GM23338 (cell line): ENCODE measurements around the gene CCR7. TPM values are rescaled to one million over a fixed set of nuclear protein-coding genes. Genes with fewer than 3 reads are reported as not detected.

Experiments used
- ATAC-seq: fragments of 200-7000 bp; cut with Tn5 transposase; 3 replicates; pipeline ENCODE4 v1.9.1; 2020
- DNase-seq: peaks from one replicate; pipeline ENCODE4 v3.0.0-alpha.2; 2015; ENCODE audit warnings: low spot score
- H2AFZ ChIP-seq: fragments of 200-600 bp; sonication (generic); 2 replicates; pipeline ENCODE4 v1.8.0; 2016; ENCODE audit warnings: antibody characterized with exemption, mild to moderate bottlenecking, moderate library complexity
- H3F3A ChIP-seq: fragments of 200-600 bp; sonication (generic); replicated peaks from 2 replicates; pipeline ENCODE4 v1.8.0; 2017; ENCODE audit warnings: antibody characterized with exemption, mixed run types, low read depth
- H3K27ac ChIP-seq: fragments of 200-600 bp; sonication (generic); 2 replicates; pipeline ENCODE4 v1.6.1; 2016; ENCODE audit warnings: low read depth
- H3K27me3 ChIP-seq: fragments of 200-600 bp; sonication (generic); 2 replicates; pipeline ENCODE4 v1.8.0; 2016; ENCODE audit warnings: mild to moderate bottlenecking, mixed run types, moderate library complexity; ENCODE audit not compliant: insufficient read depth
- H3K36me3 ChIP-seq: fragments of 200-600 bp; sonication (generic); 2 replicates; pipeline ENCODE4 v1.8.0; 2016; ENCODE audit warnings: mild to moderate bottlenecking; ENCODE audit not compliant: insufficient read depth
- H3K4me1 ChIP-seq: fragments of 200-600 bp; sonication (generic); 2 replicates; pipeline ENCODE4 v1.8.0; 2016; ENCODE audit warnings: mild to moderate bottlenecking, moderate library complexity; ENCODE audit not compliant: insufficient read depth
- H3K4me2 ChIP-seq: fragments of 200-600 bp; sonication (generic); 2 replicates; pipeline ENCODE4 v1.7.1; 2017; ENCODE audit warnings: mixed run types
- H3K4me3 ChIP-seq: fragments of 200-600 bp; sonication (generic); 2 replicates; pipeline ENCODE4 v1.6.1; 2016; ENCODE audit warnings: mixed run types
- H3K79me2 ChIP-seq: fragments of 200-600 bp; sonication (generic); replicated peaks from 2 replicates; pipeline ENCODE4 v1.8.0; 2017; ENCODE audit warnings: mild to moderate bottlenecking; ENCODE audit not compliant: insufficient read depth
- H3K9me2 ChIP-seq: fragments of 200-600 bp; sonication (generic); 2 replicates; pipeline ENCODE4 v1.8.0; 2017; ENCODE audit not compliant: insufficient read depth
- H4K20me1 ChIP-seq: fragments of 200-600 bp; sonication (generic); replicated peaks from 2 replicates; pipeline ENCODE4 v1.8.0; 2017; ENCODE audit warnings: mild to moderate bottlenecking; ENCODE audit not compliant: insufficient read depth
- H3K27ac Mint-ChIP-seq: 2 replicates; pipeline ENCODE4 v1.8.0; 2020; ENCODE audit warnings: inconsistent platforms, mild to moderate bottlenecking, moderate library complexity, mixed read lengths
- H3K27me3 Mint-ChIP-seq: 3 replicates; pipeline ENCODE4 v1.8.0; 2022; ENCODE audit warnings: low read depth, mild to moderate bottlenecking, moderate library complexity, mixed read lengths, inconsistent platforms; ENCODE audit not compliant: insufficient read depth, poor library complexity
- H3K36me3 Mint-ChIP-seq: 3 replicates; pipeline ENCODE4 v1.8.0; 2021; ENCODE audit warnings: low read depth, mild to moderate bottlenecking, inconsistent platforms, moderate library complexity, mixed read lengths
- H3K4me1 Mint-ChIP-seq: 3 replicates; pipeline ENCODE4 v1.8.0; 2020; ENCODE audit warnings: mild to moderate bottlenecking, inconsistent platforms, mixed read lengths
- H3K4me3 Mint-ChIP-seq: 3 replicates; pipeline ENCODE4 v1.8.0; 2021; ENCODE audit warnings: moderate library complexity, mild to moderate bottlenecking, inconsistent platforms, mixed read lengths
- H3K9me3 Mint-ChIP-seq: 3 replicates; pipeline ENCODE4 v1.8.0; 2020; ENCODE audit warnings: moderate library complexity, mild to moderate bottlenecking, inconsistent platforms, mixed read lengths
- STAT1 ChIP-seq: IDR thresholded peaks from one replicate; pipeline ENCODE4 v1.6.1; 2016; ENCODE audit warnings: antibody characterized with exemption; ENCODE audit not compliant: unreplicated experiment
- ZNF114 ChIP-seq: fragments of 250-450 bp; sonication (Bioruptor Pico); IDR thresholded peaks from 2 replicates; pipeline ENCODE4 v1.5.0; 2020; ENCODE audit warnings: mild to moderate bottlenecking, moderate library complexity
- polyA plus RNA-seq: library from polyadenylated mRNA; unstranded; fragments of >200 nt; fragmentation: Nextera tagmentation; extraction: Ambion mirVana; gene quantifications from 2 replicates; pipeline ENCODE4 v1.2.1, GENCODE V29; 2016
- total RNA-seq: library from RNA; depleted of rRNA; stranded (reverse); fragments of >200 nt; shearing (Covaris generic); gene quantifications from 2 replicates; pipeline ENCODE4 v1.2.3, GENCODE V29; 2014
- TF ChIP-seq, protein P1 (sequence below): fragments of 250-450 bp; sonication (Bioruptor Pico); IDR thresholded peaks from 2 replicates; pipeline ENCODE4 v1.5.0; 2020; ENCODE audit warnings: mild to moderate bottlenecking, moderate library complexity
- TF ChIP-seq, protein P2 (sequence below), 2 experiments: fragments of 200-600 bp in 1 of 2; sonication (generic) in 1 of 2; conservative IDR thresholded peaks; 2 replicates each; pipeline versions ENCODE4 v1.5.1 to v1.6.1; 2016 to 2017; ENCODE audit warnings: antibody characterized with exemption in 2 of 2, low read depth in 2 of 2, mild to moderate bottlenecking in 2 of 2, moderate library complexity in 1 of 2

The CCR7 gene
- total and polyA plus RNA-seq, 2 experiments from 2014 or later: 0.37 to 0.59 TPM

DNA sequence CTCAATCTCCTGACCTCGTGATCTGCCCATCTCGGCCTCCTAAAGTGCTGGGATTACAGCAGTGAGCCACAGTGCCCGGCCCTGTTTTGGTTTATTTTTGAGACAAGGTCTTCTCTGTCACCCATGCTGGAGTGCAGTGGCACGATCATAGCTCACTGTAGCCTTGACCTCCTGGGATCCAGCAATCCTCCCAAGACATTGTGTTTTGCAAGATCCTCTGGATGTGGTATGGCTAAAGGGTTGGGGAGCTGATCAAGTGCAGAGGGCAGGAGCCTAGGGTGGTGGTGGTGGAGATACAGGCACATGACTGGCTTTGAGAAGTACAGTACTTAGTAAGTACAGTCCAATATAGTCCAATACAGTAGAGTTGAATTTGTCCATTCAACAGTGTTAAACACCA, 47.3 kb downstream of the CCR7 start (continued):
- TF ChIP-seq ZNF114 (no peak), STAT1 (no peak)
- TF ChIP-seq, protein P1, sequence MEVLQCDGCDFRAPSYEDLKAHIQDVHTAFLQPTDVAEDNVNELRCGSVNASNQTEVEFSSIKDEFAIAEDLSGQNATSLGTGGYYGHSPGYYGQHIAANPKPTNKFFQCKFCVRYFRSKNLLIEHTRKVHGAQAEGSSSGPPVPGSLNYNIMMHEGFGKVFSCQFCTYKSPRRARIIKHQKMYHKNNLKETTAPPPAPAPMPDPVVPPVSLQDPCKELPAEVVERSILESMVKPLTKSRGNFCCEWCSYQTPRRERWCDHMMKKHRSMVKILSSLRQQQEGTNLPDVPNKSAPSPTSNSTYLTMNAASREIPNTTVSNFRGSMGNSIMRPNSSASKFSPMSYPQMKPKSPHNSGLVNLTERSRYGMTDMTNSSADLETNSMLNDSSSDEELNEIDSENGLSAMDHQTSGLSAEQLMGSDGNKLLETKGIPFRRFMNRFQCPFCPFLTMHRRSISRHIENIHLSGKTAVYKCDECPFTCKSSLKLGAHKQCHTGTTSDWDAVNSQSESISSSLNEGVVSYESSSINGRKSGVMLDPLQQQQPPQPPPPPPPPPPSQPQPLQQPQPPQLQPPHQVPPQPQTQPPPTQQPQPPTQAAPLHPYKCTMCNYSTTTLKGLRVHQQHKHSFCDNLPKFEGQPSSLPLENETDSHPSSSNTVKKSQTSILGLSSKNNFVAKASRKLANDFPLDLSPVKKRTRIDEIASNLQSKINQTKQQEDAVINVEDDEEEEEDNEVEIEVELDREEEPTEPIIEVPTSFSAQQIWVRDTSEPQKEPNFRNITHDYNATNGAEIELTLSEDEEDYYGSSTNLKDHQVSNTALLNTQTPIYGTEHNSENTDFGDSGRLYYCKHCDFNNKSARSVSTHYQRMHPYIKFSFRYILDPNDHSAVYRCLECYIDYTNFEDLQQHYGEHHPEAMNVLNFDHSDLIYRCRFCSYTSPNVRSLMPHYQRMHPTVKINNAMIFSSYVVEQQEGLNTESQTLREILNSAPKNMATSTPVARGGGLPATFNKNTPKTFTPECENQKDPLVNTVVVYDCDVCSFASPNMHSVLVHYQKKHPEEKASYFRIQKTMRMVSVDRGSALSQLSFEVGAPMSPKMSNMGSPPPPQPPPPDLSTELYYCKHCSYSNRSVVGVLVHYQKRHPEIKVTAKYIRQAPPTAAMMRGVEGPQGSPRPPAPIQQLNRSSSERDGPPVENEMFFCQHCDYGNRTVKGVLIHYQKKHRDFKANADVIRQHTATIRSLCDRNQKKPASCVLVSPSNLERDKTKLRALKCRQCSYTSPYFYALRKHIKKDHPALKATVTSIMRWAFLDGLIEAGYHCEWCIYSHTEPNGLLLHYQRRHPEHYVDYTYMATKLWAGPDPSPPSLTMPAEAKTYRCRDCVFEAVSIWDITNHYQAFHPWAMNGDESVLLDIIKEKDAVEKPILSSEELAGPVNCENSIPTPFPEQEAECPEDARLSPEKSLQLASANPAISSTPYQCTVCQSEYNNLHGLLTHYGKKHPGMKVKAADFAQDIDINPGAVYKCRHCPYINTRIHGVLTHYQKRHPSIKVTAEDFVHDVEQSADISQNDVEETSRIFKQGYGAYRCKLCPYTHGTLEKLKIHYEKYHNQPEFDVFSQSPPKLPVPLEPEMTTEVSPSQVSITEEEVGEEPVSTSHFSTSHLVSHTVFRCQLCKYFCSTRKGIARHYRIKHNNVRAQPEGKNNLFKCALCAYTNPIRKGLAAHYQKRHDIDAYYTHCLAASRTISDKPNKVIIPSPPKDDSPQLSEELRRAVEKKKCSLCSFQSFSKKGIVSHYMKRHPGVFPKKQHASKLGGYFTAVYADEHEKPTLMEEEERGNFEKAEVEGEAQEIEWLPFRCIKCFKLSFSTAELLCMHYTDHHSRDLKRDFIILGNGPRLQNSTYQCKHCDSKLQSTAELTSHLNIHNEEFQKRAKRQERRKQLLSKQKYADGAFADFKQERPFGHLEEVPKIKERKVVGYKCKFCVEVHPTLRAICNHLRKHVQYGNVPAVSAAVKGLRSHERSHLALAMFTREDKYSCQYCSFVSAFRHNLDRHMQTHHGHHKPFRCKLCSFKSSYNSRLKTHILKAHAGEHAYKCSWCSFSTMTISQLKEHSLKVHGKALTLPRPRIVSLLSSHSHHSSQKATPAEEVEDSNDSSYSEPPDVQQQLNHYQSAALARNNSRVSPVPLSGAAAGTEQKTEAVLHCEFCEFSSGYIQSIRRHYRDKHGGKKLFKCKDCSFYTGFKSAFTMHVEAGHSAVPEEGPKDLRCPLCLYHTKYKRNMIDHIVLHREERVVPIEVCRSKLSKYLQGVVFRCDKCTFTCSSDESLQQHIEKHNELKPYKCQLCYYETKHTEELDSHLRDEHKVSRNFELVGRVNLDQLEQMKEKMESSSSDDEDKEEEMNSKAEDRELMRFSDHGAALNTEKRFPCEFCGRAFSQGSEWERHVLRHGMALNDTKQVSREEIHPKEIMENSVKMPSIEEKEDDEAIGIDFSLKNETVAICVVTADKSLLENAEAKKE (CRISPR knock-in tag): no peak
- TF ChIP-seq, protein P2, sequence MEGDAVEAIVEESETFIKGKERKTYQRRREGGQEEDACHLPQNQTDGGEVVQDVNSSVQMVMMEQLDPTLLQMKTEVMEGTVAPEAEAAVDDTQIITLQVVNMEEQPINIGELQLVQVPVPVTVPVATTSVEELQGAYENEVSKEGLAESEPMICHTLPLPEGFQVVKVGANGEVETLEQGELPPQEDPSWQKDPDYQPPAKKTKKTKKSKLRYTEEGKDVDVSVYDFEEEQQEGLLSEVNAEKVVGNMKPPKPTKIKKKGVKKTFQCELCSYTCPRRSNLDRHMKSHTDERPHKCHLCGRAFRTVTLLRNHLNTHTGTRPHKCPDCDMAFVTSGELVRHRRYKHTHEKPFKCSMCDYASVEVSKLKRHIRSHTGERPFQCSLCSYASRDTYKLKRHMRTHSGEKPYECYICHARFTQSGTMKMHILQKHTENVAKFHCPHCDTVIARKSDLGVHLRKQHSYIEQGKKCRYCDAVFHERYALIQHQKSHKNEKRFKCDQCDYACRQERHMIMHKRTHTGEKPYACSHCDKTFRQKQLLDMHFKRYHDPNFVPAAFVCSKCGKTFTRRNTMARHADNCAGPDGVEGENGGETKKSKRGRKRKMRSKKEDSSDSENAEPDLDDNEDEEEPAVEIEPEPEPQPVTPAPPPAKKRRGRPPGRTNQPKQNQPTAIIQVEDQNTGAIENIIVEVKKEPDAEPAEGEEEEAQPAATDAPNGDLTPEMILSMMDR (conservative IDR thresholded peaks at IDR 0.05; ENCODE audit: low read depth in 2 of 2): no peak

DNA sequence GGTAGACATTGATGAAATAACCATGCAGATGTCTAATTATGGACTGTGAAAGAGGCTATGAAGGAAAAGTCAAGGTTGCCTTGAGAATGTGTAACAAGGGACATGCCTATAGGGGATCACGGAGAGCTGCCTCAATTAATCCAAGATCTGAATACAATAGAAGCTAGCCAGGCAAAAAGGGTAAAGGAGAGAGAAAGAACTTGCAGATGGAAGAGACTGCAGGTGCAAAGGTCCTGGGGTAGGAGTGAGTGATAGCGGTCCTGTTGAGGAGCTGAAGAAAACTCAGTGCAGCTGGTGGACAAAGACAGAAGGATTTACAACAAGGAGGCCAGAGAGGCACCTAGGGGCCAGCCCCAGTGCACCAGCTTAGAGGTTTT, 48.0 kb downstream of the CCR7 start:
- TF ChIP-seq, protein P1 (CRISPR knock-in tag): no peak
- Mint-ChIP-seq H3K27me3 (peaks cover 17% of the 10 kb centered on the region), H3K27ac (peak overlapping the region; percentile 2; the same call in 1 of the 2 replicates), H3K4me3 (no peak overlapping the region), H3K4me1 (peaks cover 10% of the 10 kb centered on the region), H3K9me3 (no peaks in the 10 kb centered on the region), H3K36me3 (no peaks in the 10 kb centered on the region)
- Histone ChIP-seq H4K20me1 (no peaks in the 10 kb centered on the region), H3K4me3 (no peak overlapping the region), H3K79me2 (no peaks in the 10 kb centered on the region), H3K27me3 (no peaks in the 10 kb centered on the region), H2AFZ (no peak overlapping the region), H3K36me3 (no peaks in the 10 kb centered on the region), H3K27ac (no peak overlapping the region), H3K9me2 (no peaks in the 10 kb centered on the region), H3K4me2 (no peak overlapping the region), H3K4me1 (peaks cover 5% of the 10 kb centered on the region; the same call in 1 of the 2 replicates), H3F3A (no peaks in the 10 kb centered on the region)
- DNase-seq: no peak
- no peak for ATAC-seq
